Prostate gland (tissue), 2 donors: ENCODE data around the gene ACKR1. TPM values are rescaled to one million over a fixed set of nuclear protein-coding genes. Genes with fewer than 3 reads are reported as not detected.

Experiments
- DNase-seq: peaks from one replicate; pipeline ENCODE4 v3.0.0-alpha.2; 2019; ENCODE audit warnings: low spot score
- H3K27ac ChIP-seq, 2 donors: fragments of 200-600 bp; sonication (generic); 2 replicates each; pipeline ENCODE4 v1.5.1; 2017 to 2019
- H3K27me3 ChIP-seq: fragments of 200-600 bp; sonication (generic); replicated peaks from 2 replicates; pipeline ENCODE4 v1.5.1; 2019; ENCODE audit not compliant: insufficient read depth
- H3K36me3 ChIP-seq, 2 donors: fragments of 200-600 bp; sonication (generic); 1 replicate in 1 of 2; 2 replicates in 1 of 2; pipeline versions ENCODE4 v1.5.1 to v1.8.1; 2017 to 2019
- H3K4me1 ChIP-seq: fragments of 200-600 bp; sonication (generic); replicated peaks from 2 replicates; pipeline ENCODE4 v1.5.1; 2019
- H3K4me3 ChIP-seq, 2 donors: fragments of 200-600 bp; sonication (generic); 2 replicates each; pipeline ENCODE4 v1.5.1; 2017 to 2019
- H3K9me3 ChIP-seq: fragments of 200-600 bp; sonication (generic); 2 replicates; pipeline ENCODE4 v1.5.1; 2017
- POLR2A ChIP-seq: fragments of 450-650 bp; IDR thresholded peaks from one replicate; pipeline ENCODE4 v1.6.1; 2016; ENCODE audit warnings: antibody characterized with exemption, mild to moderate bottlenecking
- POLR2AphosphoS5 ChIP-seq: sonication (generic); formaldehyde crosslinking; IDR thresholded peaks from one replicate; pipeline ENCODE4 v1.6.1; 2017; ENCODE audit warnings: antibody characterized with exemption
- WGBS: methylation state at CpG from one replicate; pipeline ENCODE4 v1.1.5; 2018; 5-methylcytosine and 5-hydroxymethylcytosine counted together
- intact Hi-C: fragments of 100-400 bp; cut with DNase I; formaldehyde crosslinking; loops from one replicate; pipeline ENCODE4 v1.14.2; 2022
- total RNA-seq, 2 donors: library from RNA; depleted of rRNA; stranded (reverse); fragments of >200 nt; gene quantifications; one replicate each; pipeline ENCODE4 v1.1.0, GENCODE V29; 2016
- TF ChIP-seq, protein P1 (sequence below), 4 experiments: fragments of 200-600 bp in 2 of 4; fragments of 450-650 bp in 2 of 4; sonication (generic) in 2 of 4; IDR thresholded peaks; 1 replicate in 3 of 4; 2 replicates in 1 of 4; pipeline ENCODE4 v1.5.1; 2016 to 2019; ENCODE audit warnings: antibody characterized with exemption in 4 of 4, mild to moderate bottlenecking in 2 of 4, moderate library complexity in 2 of 4

ACKR1 gene, protein sequence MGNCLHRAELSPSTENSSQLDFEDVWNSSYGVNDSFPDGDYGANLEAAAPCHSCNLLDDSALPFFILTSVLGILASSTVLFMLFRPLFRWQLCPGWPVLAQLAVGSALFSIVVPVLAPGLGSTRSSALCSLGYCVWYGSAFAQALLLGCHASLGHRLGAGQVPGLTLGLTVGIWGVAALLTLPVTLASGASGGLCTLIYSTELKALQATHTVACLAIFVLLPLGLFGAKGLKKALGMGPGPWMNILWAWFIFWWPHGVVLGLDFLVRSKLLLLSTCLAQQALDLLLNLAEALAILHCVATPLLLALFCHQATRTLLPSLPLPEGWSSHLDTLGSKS
- total RNA-seq, result 10 to 100 TPM; 46.8 to 60.4 TPM

DNA sequence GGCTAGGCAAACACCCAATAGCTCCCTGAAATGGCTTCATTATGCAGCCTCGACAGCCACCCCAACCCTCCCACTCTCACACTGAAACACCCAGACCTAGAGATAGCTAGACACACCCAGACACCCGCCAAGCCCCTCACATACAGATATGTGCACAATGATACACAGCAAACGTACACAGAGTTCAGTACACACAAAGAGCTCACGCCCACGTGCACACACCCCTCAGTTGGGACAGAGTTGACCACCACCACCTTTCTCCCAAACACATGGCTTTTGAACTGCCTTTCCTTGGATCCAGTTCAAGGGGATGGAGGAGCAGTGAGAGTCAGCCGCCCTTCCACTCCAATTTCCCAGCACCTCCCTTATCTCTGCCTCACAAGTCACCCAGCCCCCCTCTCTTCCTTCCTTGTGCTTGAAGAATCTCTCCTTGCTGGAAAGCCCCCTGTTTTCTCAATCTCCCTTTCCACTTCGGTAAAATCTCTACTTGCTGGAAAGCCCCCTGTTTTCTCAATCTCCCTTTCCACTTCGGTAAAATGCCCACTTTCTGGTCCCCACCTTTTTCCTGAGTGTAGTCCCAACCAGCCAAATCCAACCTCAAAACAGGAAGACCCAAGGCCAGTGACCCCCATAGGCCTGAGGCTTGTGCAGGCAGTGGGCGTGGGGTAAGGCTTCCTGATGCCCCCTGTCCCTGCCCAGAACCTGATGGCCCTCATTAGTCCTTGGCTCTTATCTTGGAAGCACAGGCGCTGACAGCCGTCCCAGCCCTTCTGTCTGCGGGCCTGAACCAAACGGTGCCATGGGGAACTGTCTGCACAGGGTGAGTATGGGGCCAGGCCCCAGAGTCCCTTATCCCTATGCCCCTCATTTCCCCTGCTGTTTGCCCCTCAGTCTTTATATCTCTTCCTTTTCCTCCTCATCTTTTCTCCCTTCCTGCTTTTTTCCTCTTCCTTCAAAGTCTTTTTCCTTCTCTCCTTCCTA is at the start of gene ACKR1:
Gene ACKR1 (plus strand): TSS at position 715 of the 981 bp plus-strand sequence. CDS start 85 bp downstream, at position 800.
- H3K27ac ChIP-seq, result no peak within 1 kb of the TSS
- H3K36me3 ChIP-seq, result no peaks in the 10 kb centered on the region
- 55% methylated on average over 13 of the region's 13 CpGs for WGBS
- no peak for DNase-seq
- peaks cover 7% of the 10 kb centered on the region for H3K27me3 ChIP-seq
- no peak within 1 kb of the TSS for H3K4me3 ChIP-seq
- intact Hi-C loops, result no loop called here
- no peaks in the 10 kb centered on the region for H3K4me1 ChIP-seq
- TF ChIP-seq, protein P1, sequence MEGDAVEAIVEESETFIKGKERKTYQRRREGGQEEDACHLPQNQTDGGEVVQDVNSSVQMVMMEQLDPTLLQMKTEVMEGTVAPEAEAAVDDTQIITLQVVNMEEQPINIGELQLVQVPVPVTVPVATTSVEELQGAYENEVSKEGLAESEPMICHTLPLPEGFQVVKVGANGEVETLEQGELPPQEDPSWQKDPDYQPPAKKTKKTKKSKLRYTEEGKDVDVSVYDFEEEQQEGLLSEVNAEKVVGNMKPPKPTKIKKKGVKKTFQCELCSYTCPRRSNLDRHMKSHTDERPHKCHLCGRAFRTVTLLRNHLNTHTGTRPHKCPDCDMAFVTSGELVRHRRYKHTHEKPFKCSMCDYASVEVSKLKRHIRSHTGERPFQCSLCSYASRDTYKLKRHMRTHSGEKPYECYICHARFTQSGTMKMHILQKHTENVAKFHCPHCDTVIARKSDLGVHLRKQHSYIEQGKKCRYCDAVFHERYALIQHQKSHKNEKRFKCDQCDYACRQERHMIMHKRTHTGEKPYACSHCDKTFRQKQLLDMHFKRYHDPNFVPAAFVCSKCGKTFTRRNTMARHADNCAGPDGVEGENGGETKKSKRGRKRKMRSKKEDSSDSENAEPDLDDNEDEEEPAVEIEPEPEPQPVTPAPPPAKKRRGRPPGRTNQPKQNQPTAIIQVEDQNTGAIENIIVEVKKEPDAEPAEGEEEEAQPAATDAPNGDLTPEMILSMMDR (IDR thresholded peaks at IDR 0.05), result no peak
- TF ChIP-seq POLR2A (no peak), POLR2AphosphoS5 (no peak)
- H3K9me3 ChIP-seq, result no peaks in the 10 kb centered on the region

DNA sequence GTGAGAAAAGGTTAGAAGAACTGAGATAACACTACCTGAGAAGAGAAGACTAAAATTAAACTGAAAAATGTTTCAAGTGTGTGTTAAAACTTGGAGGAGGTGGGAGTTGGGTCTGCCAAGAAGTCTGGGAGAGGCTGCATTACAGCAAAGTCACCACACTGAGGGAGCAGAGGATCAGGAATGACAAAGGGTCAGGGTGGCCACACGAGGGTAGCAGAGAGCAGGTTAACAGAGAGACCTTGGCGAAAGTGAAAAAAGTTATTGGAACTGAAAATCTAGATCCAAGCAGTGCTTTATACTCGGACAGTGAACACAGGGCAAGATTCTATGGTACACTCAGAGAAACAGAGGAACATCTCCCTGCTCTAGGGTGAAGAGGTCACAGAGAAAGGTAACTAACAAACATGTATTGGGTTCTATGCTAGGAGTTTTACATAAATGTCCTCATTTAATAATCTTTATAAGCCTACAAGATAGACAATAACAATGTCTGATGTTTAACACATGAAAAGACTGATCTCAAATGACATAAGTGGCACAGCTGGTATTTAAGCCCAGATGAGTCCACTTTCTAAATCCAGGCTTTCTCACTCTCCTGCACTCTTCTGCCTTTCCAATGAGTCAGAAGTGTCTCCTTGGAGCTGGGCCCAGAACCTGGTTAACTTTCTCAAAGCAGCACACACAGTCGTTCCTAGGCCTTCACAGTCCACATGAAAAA is 43.5 kb upstream of the ACKR1 start:
- Histone ChIP-seq H3K4me1 (no peaks in the 10 kb centered on the region), H3K9me3 (no peaks in the 10 kb centered on the region), H3K27ac (no peak overlapping the region), H3K36me3 (no peaks in the 10 kb centered on the region), H3K27me3 (no peaks in the 10 kb centered on the region), H3K4me3 (no peak overlapping the region)
- 2% methylated on average over 4 of the region's 4 CpGs for WGBS
- TF ChIP-seq POLR2A (no peak), POLR2AphosphoS5 (peak; percentile 22)
- TF ChIP-seq, protein P1 (IDR thresholded peaks at IDR 0.05), result peak; percentile 74 to 96 (median 93)
- DNase-seq, result peak; percentile 64
- intact Hi-C loops, result loop anchor here (2.0 to 5.0 kb wide), 2 partner anchors 36 to 54 kb away; no protein-coding TSS in a partner anchor

DNA sequence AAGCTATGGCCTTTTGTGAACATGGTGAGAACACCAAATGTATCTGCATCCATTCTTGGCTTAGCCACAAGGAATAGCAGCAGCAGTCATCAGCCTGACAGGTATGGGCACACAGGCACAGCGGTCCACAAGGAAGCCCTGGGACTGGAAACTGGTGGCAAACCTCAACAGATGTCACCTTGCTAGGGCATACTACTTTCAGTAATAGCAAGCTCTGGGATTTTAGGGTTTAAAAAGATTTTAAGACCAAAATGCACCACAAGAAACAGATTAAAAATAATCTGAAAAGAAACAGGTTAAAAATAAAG is 43.0 kb upstream of the ACKR1 start:
- Histone ChIP-seq H3K36me3 (no peaks in the 10 kb centered on the region), H3K4me3 (no peak overlapping the region), H3K27ac (no peak overlapping the region), H3K9me3 (no peaks in the 10 kb centered on the region), H3K4me1 (no peaks in the 10 kb centered on the region), H3K27me3 (no peaks in the 10 kb centered on the region)
- TF ChIP-seq POLR2A, result no peak
- no peak for TF ChIP-seq POLR2AphosphoS5
- TF ChIP-seq, protein P1 (IDR thresholded peaks at IDR 0.05), result no peak
- intact Hi-C loops, result loop anchor here (2.0 to 5.0 kb wide), 2 partner anchors 36 to 53 kb away; no protein-coding TSS in a partner anchor
- no peak for DNase-seq
- WGBS, result 67% methylated on average over 1 of the region's 1 CpG

DNA sequence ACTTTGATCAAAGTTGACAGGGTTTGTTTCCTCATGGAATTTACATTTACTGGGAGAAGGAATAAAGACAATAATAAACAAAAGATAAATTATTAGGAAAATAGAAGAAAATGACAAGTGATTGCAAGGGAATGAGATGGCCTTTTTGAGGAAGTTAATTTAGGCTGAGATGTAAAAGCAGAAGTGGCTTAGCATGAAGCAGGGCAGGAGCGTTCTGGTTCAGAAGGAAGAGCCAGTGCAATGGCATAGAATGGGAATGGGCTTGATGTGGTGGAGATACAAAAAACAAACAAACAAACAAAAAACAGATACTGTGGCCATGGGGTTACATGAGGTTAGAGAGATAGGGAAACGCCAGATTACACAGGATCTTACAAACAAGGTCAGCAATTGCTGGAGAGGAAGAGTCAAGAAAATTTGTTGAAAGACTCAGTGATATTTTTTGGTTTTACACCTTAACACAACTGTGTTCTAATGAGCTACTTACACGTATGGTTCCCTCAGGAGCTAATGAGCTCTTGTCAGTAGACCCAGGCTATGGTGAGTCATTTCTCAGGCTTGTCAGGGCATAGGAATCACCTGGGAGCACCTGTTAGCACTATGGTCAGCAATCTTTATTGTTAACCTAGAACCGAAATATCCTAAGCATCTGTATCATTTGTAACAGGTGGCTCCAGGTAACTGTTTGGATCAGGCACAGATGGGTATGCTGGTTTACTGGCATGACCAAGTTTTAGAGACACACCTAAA is 42.0 kb upstream of the ACKR1 start:
- no peaks in the 10 kb centered on the region for H3K9me3 ChIP-seq
- 59% methylated on average over 4 of the region's 4 CpGs for WGBS
- no peak overlapping the region for H3K4me3 ChIP-seq
- intact Hi-C loops, result loop anchor here (5.0 kb wide), 1 partner anchor 35 kb away; no protein-coding TSS in a partner anchor
- no peaks in the 10 kb centered on the region for H3K27me3 ChIP-seq
- DNase-seq, result no peak
- TF ChIP-seq, protein P1 (IDR thresholded peaks at IDR 0.05), result no peak
- TF ChIP-seq POLR2AphosphoS5 (no peak), POLR2A (no peak)
- H3K36me3 ChIP-seq, result no peaks in the 10 kb centered on the region
- no peaks in the 10 kb centered on the region for H3K4me1 ChIP-seq
- no peak overlapping the region for H3K27ac ChIP-seq
